HL-60 (cell line): Measurements from ENCODE around the gene FKBP1B.

Source experiments
- DNase-seq, 2 experiments: peaks; one replicate each; pipeline ENCODE4 v3.0.0-alpha.2; 2010 to 2020; ENCODE audit warnings: low read depth in 1 of 2, low spot score in 1 of 2
- H3K27ac ChIP-seq: fragments of 250-450 bp; sonication (Bioruptor Pico); replicated peaks from 2 replicates; pipeline ENCODE4 v1.5.1; 2020; ENCODE audit warnings: mild to moderate bottlenecking, moderate library complexity
- H3K27me3 ChIP-seq: fragments of 250-450 bp; sonication (Bioruptor Pico); 2 replicates; pipeline ENCODE4 v1.5.1; 2021; ENCODE audit warnings: mild to moderate bottlenecking, moderate library complexity; ENCODE audit not compliant: insufficient read depth, poor library complexity, severe bottlenecking
- H3K4me3 ChIP-seq: replicated peaks from 2 replicates; pipeline ENCODE4 v1.5.1; 2011; ENCODE audit warnings: mild to moderate bottlenecking, control low read depth, low read length; ENCODE audit not compliant: insufficient read depth
- CTCF ChIP-seq: IDR thresholded peaks from one replicate; pipeline ENCODE4 v1.5.1; 2011; ENCODE audit warnings: low read length, control low read depth, inconsistent platforms; ENCODE audit not compliant: insufficient read depth
- GABPA ChIP-seq: IDR thresholded peaks from 2 replicates; pipeline ENCODE4 v1.6.1; 2012; ENCODE audit warnings: low read depth
- POLR2AphosphoS5 ChIP-seq: IDR thresholded peaks from 2 replicates; pipeline ENCODE4 v1.6.1; 2012; ENCODE audit warnings: low read depth
- REST ChIP-seq: IDR thresholded peaks from 2 replicates; pipeline ENCODE4 v1.6.1; 2012; ENCODE audit warnings: low read depth; ENCODE audit not compliant: insufficient replicate concordance
- SPI1 ChIP-seq: IDR thresholded peaks from 2 replicates; pipeline ENCODE4 v1.6.1; 2012; ENCODE audit warnings: low read depth, mild to moderate bottlenecking, borderline replicate concordance

FKBP1B gene

GRCh38 chr2:24076849-24077534 lies 27.5 kb downstream of the FKBP1B start:
- peak; percentile 26 to 61 for DNase-seq

GRCh38 chr2:24077535-24077877 lies 28.0 kb downstream of the FKBP1B start:
- Histone ChIP-seq H3K27me3 (no peaks in the 10 kb centered on the region), H3K4me3 (peak overlapping the region; percentile 72), H3K27ac (peak overlapping the region; percentile 86)
- DNase-seq, result no peak
- TF ChIP-seq SPI1 (no peak), CTCF (no peak), POLR2AphosphoS5 (no peak), REST (no peak), GABPA (no peak)

More at GRCh38 chr2:24076849-24077534, 27.5 kb downstream of the FKBP1B start:
- Histone ChIP-seq H3K27me3 (no peaks in the 10 kb centered on the region), H3K4me3 (peak overlapping the region; percentile 72), H3K27ac (peak overlapping the region; percentile 86)
- TF ChIP-seq REST, result peak; percentile 37
- TF ChIP-seq POLR2AphosphoS5, result no peak

GRCh38 chr2:24077879-24078278 lies 28.3 kb downstream of the FKBP1B start:
- Histone ChIP-seq H3K27ac (peak overlapping the region; percentile 86), H3K27me3 (no peaks in the 10 kb centered on the region), H3K4me3 (peak overlapping the region; percentile 72)
- no peak for TF ChIP-seq GABPA
- no peak for TF ChIP-seq SPI1
- TF ChIP-seq POLR2AphosphoS5, result no peak
- TF ChIP-seq REST, result no peak
- no peak for TF ChIP-seq CTCF
- no peak for DNase-seq
